ENCODE measurements around the gene IL18R1. TPM values are rescaled to one million over a fixed set of nuclear protein-coding genes. Genes with fewer than 3 reads are reported as not detected.

Gene IL18R1, protein sequence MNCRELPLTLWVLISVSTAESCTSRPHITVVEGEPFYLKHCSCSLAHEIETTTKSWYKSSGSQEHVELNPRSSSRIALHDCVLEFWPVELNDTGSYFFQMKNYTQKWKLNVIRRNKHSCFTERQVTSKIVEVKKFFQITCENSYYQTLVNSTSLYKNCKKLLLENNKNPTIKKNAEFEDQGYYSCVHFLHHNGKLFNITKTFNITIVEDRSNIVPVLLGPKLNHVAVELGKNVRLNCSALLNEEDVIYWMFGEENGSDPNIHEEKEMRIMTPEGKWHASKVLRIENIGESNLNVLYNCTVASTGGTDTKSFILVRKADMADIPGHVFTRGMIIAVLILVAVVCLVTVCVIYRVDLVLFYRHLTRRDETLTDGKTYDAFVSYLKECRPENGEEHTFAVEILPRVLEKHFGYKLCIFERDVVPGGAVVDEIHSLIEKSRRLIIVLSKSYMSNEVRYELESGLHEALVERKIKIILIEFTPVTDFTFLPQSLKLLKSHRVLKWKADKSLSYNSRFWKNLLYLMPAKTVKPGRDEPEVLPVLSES
- total RNA-seq (2022; extraction: Qiagen RNA extraction), result 1.0 to 1.4 TPM (median 1.2 TPM) in 5 replicates

GRCh38 chr2:102355526-102356380 is at the start of gene IL18R1:
Gene IL18R1, plus strand, starts transcription at chr2:102355796. Its CDS starts 6,865 bp downstream, at chr2:102362661.

GRCh38 chr2:102310964-102311640 is 44.5 kb upstream of the IL18R1 start, which contains the start of gene IL1RL1:
Gene IL1RL1, plus strand, starts transcription at chr2:102311563. Its CDS starts 26,702 bp downstream, at chr2:102338265.

DNA sequence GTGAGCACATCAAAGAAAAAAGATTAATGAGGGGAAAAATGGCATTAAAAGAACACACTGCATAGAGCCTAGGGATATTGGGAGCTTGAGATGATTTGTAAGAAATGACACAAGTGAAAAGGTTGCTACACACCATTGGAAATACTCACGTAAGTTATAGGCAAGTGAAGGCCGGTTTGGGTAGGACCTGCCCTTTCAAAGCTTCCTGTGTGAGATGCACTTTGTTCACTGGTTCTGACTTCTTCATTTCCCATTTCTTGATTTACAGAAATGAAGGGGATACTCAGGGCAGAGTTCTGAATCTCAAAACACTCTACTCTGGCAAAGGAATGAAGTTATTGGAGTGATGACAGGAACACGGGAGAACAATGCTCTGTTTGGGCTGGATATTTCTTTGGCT is 67.3 kb downstream of the IL18R1 start, which contains the start of gene IL18RAP:
Gene IL18RAP, plus strand, starts transcription at position 251 of the 400 bp plus-strand sequence. Its CDS starts 118 bp downstream, at position 369.

Other genes starting within 250 kb of the IL18R1 start
- 35.7 to 54.7 TPM (median 43.7 TPM) in 5 replicates for gene IL1R1, start 213.1 kb upstream of the IL18R1 start, total RNA-seq (2022; extraction: Qiagen RNA extraction)
- gene IL1RL2, start 168.8 kb upstream of the IL18R1 start, total RNA-seq (2022; extraction: Qiagen RNA extraction), result 0.02 TPM in 1 of 5 replicates, not detected in the others
- gene IL1RL1, start 44.2 kb upstream of the IL18R1 start, total RNA-seq (2022; extraction: Qiagen RNA extraction), result 0.64 to 1.4 TPM (median 1.0 TPM) in 5 replicates
- gene IL18RAP, start 67.4 kb downstream of the IL18R1 start, total RNA-seq (2022; extraction: Qiagen RNA extraction), result 0.03 to 0.09 TPM (median 0.06 TPM) in 4 of 5 replicates, not detected in the other
- gene SLC9A4, start 117.4 kb downstream of the IL18R1 start, total RNA-seq (2022; extraction: Qiagen RNA extraction), result not detected in 5 replicates

Measured in A549 treated with Hydrocortisone at 1 μM for 4 hours (cell line).